Activated CD8-positive, alpha-beta T cell treated with anti-CD3 and anti-CD28 coated beads for 36 hours (primary cell): ENCODE results near the gene ERC2. TPM values are rescaled to one million over a fixed set of nuclear protein-coding genes. Genes with fewer than 3 reads are reported as not detected.

ENCODE experiments used
- ATAC-seq: fragments of 200-7000 bp; cut with Tn5 transposase; one replicate; pipeline ENCODE4 v1.10.0; 2021; ENCODE audit warnings: mild to moderate bottlenecking, moderate library complexity
- CTCF ChIA-PET: fragments of 350-600 bp; sonication (Branson Sonifier 250); formaldehyde crosslinking; loops from one replicate; lab custom pipeline; 2021; ENCODE audit warnings: antibody characterized with exemption; lab: Charles Lee
- POLR2A ChIA-PET: fragments of 350-600 bp; sonication (Branson Sonifier 250); formaldehyde crosslinking; loops from one replicate; lab custom pipeline; 2021; ENCODE audit warnings: antibody characterized with exemption; lab: Charles Lee
- DNase-seq: peaks from one replicate; pipeline ENCODE4 v3.0.0-alpha.2; 2020
- H3K27ac Mint-ChIP-seq: one replicate; pipeline ENCODE4 v1.8.0; 2021; ENCODE audit warnings: mild to moderate bottlenecking, mixed read lengths
- H3K27me3 Mint-ChIP-seq: one replicate; pipeline ENCODE4 v1.8.0; 2021; ENCODE audit warnings: mixed read lengths
- H3K36me3 Mint-ChIP-seq: one replicate; pipeline ENCODE4 v1.8.0; 2021; ENCODE audit warnings: low read depth, mixed read lengths
- H3K4me1 Mint-ChIP-seq: one replicate; pipeline ENCODE4 v1.8.0; 2021; ENCODE audit warnings: low read depth, mixed read lengths
- H3K4me3 Mint-ChIP-seq: one replicate; pipeline ENCODE4 v1.8.0; 2021; ENCODE audit warnings: mild to moderate bottlenecking, moderate library complexity, mixed read lengths
- H3K9me3 Mint-ChIP-seq: one replicate; pipeline ENCODE4 v1.8.0; 2021; ENCODE audit warnings: mixed read lengths
- intact Hi-C: fragments of 100-400 bp; cut with micrococcal nuclease; formaldehyde crosslinking; loops from one replicate; pipeline ENCODE4 v1.10.0; 2022
- total RNA-seq, 2 experiments: library from RNA; stranded (reverse); gene quantifications; one replicate each; pipeline ENCODE4 v1.2.3, GENCODE V29; 2021
- TF ChIP-seq, protein P1 (sequence below): fragments of 200-600 bp; IDR thresholded peaks from one replicate; pipeline ENCODE4 v1.8.0; 2022; ENCODE audit warnings: antibody characterized with exemption, mild to moderate bottlenecking

ERC2 gene
- total RNA-seq, 2 experiments from 2014 or later: 0.18 to 0.52 TPM

- CTCF ChIA-PET: no interaction called here
- H3K4me3 Mint-ChIP-seq: no peak overlapping the region
Measured at GRCh38 chr3:55792009-55792408, 676.3 kb downstream of the ERC2 start.

DNA sequence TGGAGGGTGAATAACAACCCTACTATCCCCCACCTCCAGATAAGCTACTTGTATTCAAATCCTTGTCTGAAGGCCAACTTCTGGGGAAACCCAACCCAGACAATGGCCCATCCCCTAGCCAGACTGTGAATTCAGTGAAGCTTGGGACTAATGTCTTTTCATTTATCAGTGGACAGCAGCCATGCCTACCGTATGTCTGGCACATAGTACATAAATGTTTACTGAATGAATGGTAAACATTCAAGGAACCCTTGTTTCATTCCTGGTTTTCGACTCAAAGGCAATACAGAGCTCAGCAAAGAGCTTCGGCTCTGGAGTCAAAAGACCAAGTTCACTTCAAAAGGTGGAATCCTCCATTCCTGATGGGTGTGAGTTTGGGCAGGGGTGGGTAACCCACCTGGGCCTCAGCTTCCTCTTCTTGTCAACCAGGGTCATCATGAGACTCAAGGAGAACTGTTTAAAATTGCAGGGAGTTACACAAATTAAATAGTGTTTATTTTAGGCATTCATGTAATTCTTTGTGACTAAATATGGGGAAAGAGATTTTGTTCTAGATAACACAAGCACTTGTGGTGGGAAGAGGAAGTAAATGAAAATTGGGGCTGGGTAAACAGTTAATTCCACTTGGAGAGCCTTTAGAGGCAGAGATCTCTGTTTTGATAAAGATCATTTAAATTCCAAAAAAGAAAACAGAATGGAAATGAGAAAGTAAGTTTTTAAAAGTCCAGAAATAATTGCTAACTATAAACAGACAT lies 677.5 kb downstream of the ERC2 start:
- no peak overlapping the region for H3K27ac Mint-ChIP-seq
- no peaks in the 10 kb centered on the region for H3K9me3 Mint-ChIP-seq
- intact Hi-C loops: no loop called here
- no peaks in the 10 kb centered on the region for H3K4me1 Mint-ChIP-seq
- DNase-seq (no peak), ATAC-seq (no peak)
- H3K4me3 Mint-ChIP-seq: no peak overlapping the region
- TF ChIP-seq, protein P1, sequence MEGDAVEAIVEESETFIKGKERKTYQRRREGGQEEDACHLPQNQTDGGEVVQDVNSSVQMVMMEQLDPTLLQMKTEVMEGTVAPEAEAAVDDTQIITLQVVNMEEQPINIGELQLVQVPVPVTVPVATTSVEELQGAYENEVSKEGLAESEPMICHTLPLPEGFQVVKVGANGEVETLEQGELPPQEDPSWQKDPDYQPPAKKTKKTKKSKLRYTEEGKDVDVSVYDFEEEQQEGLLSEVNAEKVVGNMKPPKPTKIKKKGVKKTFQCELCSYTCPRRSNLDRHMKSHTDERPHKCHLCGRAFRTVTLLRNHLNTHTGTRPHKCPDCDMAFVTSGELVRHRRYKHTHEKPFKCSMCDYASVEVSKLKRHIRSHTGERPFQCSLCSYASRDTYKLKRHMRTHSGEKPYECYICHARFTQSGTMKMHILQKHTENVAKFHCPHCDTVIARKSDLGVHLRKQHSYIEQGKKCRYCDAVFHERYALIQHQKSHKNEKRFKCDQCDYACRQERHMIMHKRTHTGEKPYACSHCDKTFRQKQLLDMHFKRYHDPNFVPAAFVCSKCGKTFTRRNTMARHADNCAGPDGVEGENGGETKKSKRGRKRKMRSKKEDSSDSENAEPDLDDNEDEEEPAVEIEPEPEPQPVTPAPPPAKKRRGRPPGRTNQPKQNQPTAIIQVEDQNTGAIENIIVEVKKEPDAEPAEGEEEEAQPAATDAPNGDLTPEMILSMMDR: no peak
- no peaks in the 10 kb centered on the region for H3K36me3 Mint-ChIP-seq
- H3K27me3 Mint-ChIP-seq: peaks cover 6% of the 10 kb centered on the region
- POLR2A ChIA-PET: no interaction called here
- CTCF ChIA-PET: interaction anchor here (1.0 kb wide), 1 partner anchor 10 kb away, joined by 3 read pairs; no protein-coding TSS in a partner anchor

More at GRCh38 chr3:55792009-55792408, 676.3 kb downstream of the ERC2 start:
- DNase-seq (no peak), ATAC-seq (no peak)
- intact Hi-C loops: no loop called here
- POLR2A ChIA-PET: no interaction called here
- Mint-ChIP-seq H3K4me1 (no peaks in the 10 kb centered on the region), H3K9me3 (no peaks in the 10 kb centered on the region), H3K27ac (no peak overlapping the region), H3K27me3 (peaks cover 6% of the 10 kb centered on the region), H3K36me3 (no peaks in the 10 kb centered on the region)
- TF ChIP-seq, protein P1: no peak

DNA sequence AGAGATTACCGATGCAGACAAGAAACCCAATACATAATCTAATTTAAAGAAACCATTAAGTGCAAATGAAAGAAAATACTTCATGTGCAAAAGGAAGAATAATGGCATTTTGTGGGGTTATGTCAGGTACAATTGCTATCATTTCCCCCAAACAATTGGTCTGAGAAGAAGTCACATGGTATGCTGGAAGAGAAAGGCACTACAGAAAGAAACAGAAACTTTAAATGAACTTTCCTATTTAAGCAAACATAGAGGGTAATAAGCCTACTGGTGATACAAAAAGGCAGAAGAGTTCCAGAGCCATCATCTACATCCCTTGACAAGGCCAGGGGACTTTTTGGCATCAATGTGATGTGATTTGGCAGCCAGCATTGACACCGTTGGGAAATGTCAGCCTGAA lies 678.8 kb downstream of the ERC2 start:
- Mint-ChIP-seq H3K9me3 (no peaks in the 10 kb centered on the region), H3K4me3 (no peak overlapping the region), H3K4me1 (no peaks in the 10 kb centered on the region), H3K27ac (no peak overlapping the region), H3K36me3 (no peaks in the 10 kb centered on the region), H3K27me3 (peaks cover 6% of the 10 kb centered on the region)
- TF ChIP-seq, protein P1: no peak
- intact Hi-C loops: no loop called here
- no peak for ATAC-seq
- DNase-seq: no peak
- ChIA-PET POLR2A (no interaction called here), CTCF (no interaction called here)

- Mint-ChIP-seq H3K4me3 (no peak overlapping the region), H3K36me3 (no peaks in the 10 kb centered on the region), H3K4me1 (no peaks in the 10 kb centered on the region), H3K9me3 (no peaks in the 10 kb centered on the region), H3K27ac (no peak overlapping the region), H3K27me3 (no peaks in the 10 kb centered on the region)
- CTCF ChIA-PET: no interaction called here
- DNase-seq (no peak), ATAC-seq (no peak)
- intact Hi-C loops: no loop called here
- TF ChIP-seq, protein P1: no peak
- POLR2A ChIA-PET: no interaction called here
Measured at GRCh38 chr3:55782807-55783206, 685.5 kb downstream of the ERC2 start.

DNA sequence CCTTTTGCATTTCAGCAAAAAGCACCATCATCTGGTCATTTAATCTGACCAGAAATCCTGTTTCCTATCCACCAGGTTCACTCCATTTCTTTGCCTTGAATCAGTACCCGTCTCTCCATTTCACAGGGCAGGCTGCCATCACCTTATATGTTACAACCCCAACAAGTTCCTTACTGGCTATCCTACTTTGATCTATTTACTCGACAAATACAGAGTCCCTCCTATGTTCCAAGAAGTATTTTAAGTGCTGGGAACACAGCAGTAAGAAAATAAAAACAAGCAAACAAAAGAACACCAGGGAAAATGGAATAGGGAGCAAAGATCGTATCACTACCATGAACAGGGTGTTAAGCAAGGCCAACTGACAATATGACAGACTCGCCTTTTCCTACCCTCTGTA lies 685.9 kb downstream of the ERC2 start:
- no peaks in the 10 kb centered on the region for H3K27me3 Mint-ChIP-seq
- DNase-seq (no peak), ATAC-seq (no peak)
- no peak overlapping the region for H3K4me3 Mint-ChIP-seq
- intact Hi-C loops: no loop called here
- no peak overlapping the region for H3K27ac Mint-ChIP-seq
- POLR2A ChIA-PET: interaction anchor here (0.6 kb wide), 1 partner anchor 20 kb away, joined by 3 read pairs; no protein-coding TSS in a partner anchor
- TF ChIP-seq, protein P1: no peak
- H3K9me3 Mint-ChIP-seq: no peaks in the 10 kb centered on the region
- CTCF ChIA-PET: no interaction called here
- no peaks in the 10 kb centered on the region for H3K36me3 Mint-ChIP-seq
- H3K4me1 Mint-ChIP-seq: no peaks in the 10 kb centered on the region
